ENCODE results near the gene TNFSF15.

Gene TNFSF15

DNA sequence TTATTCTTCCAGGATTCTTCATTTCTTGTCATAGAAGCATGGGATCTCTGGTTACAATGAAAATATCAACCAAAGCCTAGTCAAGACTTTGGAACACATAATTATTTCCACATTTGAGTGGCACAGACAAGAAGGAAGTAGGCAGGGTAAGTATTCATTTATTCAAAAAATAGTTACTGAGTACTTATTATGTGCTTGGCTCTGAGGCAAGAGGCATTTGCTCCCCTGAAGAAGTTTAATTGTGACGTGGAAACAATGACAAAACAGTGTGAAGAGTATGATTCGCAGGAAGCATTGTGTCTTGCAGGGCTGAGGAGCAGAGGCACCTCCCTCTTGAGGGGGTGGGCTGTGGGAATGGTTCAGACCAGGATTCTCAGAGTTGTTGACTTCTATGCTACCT lies 45.0 kb upstream of the TNFSF15 start:
- H3K4me3 ChIP-seq (replicated peaks; ENCODE audit: low read depth, low read length) = no peak overlapping the region
- peak; percentile 36 for DNase-seq (ENCODE audit: low read depth)
- TF ChIP-seq, protein P1, sequence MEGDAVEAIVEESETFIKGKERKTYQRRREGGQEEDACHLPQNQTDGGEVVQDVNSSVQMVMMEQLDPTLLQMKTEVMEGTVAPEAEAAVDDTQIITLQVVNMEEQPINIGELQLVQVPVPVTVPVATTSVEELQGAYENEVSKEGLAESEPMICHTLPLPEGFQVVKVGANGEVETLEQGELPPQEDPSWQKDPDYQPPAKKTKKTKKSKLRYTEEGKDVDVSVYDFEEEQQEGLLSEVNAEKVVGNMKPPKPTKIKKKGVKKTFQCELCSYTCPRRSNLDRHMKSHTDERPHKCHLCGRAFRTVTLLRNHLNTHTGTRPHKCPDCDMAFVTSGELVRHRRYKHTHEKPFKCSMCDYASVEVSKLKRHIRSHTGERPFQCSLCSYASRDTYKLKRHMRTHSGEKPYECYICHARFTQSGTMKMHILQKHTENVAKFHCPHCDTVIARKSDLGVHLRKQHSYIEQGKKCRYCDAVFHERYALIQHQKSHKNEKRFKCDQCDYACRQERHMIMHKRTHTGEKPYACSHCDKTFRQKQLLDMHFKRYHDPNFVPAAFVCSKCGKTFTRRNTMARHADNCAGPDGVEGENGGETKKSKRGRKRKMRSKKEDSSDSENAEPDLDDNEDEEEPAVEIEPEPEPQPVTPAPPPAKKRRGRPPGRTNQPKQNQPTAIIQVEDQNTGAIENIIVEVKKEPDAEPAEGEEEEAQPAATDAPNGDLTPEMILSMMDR (IDR thresholded peaks at IDR 0.05; ENCODE audit: low read length, missing control alignments) = no peak

DNA sequence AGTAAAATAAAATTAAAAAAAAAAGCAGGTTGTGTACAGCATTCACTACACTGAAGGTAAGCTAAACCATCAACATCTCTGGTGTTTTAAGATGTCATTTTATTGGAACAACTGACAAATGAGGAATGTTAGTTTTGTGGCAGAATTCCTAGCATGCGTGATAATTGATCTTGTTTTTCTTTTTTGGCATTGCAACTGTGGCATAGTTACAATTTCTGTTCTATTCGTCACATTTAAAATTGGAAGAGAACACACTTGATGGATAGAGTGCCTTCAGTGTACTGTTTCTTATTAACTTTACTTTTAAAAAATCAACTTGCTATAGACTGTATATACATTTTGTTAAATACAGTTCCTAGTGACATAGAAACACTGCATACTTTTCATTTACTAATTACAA lies 43.6 kb upstream of the TNFSF15 start:
- no peak overlapping the region for H3K4me3 ChIP-seq (replicated peaks; ENCODE audit: low read depth, low read length)
- DNase-seq (ENCODE audit: low read depth) = no peak
- TF ChIP-seq, protein P1 (IDR thresholded peaks at IDR 0.05; ENCODE audit: low read length, missing control alignments) = no peak

DNA sequence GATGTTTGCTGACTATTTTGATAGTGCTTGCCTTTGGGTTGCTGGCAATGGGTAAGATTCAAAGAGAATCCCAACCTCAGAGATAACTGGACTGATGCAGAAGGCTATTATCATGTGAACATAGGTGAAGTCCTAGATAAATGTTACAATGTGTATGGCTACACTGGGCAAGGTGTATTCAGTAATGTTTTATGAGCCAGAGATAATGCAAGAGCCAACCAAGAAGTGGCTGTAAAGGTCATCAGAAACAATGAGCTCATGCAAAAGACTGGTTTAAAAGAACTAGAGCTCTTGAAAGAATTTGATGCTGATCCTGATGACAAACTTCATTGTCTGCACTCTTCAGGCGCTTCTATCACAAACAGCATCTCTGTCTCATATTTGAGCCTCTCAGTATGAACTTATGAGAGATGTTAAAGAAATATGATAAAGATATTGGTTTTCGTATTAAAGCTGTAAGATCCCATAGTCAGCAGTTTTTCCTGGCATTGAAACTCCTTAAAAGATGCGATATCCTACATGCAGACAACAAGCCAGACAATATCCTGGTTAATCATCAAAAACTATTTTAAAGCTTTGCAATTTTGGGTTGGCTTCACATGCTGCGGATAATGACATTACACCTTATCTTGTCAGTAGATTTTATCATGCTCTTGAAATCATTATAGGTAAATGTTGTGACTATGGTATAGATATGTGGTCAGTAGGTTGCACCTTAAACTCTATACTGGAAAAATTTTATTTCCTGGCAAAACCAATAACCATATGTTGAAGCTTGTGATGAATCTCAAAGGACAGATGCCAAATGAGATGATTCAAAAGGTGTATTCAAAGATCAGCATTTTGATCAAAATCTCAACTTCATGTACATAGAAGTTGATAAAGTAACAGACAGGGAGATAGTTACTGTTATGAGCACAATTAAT lies 41.9 kb upstream of the TNFSF15 start:
- TF ChIP-seq, protein P1 (IDR thresholded peaks at IDR 0.05; ENCODE audit: low read length, missing control alignments) = no peak
- H3K4me3 ChIP-seq (replicated peaks; ENCODE audit: low read depth, low read length) = no peak overlapping the region
- no peak for DNase-seq (ENCODE audit: low read depth)

DNA sequence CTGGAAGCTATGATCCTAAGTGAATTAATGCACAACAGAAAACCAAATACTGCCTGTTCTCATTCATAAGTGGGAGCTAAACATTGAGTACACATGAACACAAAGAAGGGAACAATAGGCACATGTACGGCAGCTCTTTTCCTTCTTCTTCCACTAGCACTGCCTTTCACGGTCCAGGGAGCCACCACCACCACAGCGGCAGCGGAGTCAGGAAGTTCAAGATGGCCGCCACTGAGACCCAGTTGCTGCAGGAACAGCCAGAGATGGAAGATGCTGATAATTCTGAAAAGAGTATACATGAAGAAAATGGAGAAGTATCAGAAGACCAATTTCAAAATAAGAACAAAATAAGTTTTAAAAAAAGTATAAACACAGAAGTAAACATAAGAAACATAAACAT lies 39.5 kb upstream of the TNFSF15 start:
- TF ChIP-seq, protein P1 (IDR thresholded peaks at IDR 0.05; ENCODE audit: low read length, missing control alignments) = no peak
- no peak overlapping the region for H3K4me3 ChIP-seq (replicated peaks; ENCODE audit: low read depth, low read length)
- no peak for DNase-seq (ENCODE audit: low read depth)

DNA sequence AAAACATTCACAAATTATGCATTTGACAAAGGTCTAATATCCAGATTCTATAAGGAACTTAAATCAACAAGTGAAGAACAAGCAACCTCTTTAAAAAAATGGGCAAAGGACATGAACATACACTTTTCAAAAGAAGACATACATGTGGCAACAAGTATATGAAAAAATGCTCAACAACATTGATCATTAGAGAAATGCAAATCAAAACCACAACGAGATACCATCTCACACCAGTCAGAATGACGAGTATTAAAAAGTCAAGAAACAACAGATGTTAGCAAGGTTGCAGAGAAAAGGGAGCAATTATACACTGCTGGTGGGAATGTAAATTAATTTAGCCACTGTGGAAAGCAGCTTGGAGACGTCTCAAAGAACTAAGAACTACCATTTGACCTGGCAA lies 38.9 kb upstream of the TNFSF15 start:
- no peak overlapping the region for H3K4me3 ChIP-seq (replicated peaks; ENCODE audit: low read depth, low read length)
- TF ChIP-seq, protein P1 (IDR thresholded peaks at IDR 0.05; ENCODE audit: low read length, missing control alignments) = no peak
- no peak for DNase-seq (ENCODE audit: low read depth)

DNA sequence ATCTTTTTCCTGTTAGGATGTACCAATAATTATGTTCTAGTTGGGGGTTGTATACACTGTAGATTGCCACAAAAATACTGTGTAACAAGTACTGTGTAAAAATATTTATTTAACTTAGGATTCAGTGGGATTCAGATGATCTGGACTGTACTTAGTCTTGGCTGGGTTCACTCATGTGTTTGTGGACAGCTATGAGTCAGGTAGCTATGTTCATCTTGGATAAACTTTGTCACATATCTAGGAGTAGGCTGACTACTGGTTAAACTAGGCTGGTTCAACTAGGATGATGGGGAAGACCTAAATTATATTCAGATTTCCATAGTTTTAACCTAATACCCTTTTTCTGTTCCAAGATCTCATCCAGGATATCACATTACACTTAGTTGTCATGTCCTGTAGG lies 32.1 kb upstream of the TNFSF15 start:
- no peak overlapping the region for H3K4me3 ChIP-seq (replicated peaks; ENCODE audit: low read depth, low read length)
- DNase-seq (ENCODE audit: low read depth) = no peak
- TF ChIP-seq, protein P1 (IDR thresholded peaks at IDR 0.05; ENCODE audit: low read length, missing control alignments) = no peak

DNA sequence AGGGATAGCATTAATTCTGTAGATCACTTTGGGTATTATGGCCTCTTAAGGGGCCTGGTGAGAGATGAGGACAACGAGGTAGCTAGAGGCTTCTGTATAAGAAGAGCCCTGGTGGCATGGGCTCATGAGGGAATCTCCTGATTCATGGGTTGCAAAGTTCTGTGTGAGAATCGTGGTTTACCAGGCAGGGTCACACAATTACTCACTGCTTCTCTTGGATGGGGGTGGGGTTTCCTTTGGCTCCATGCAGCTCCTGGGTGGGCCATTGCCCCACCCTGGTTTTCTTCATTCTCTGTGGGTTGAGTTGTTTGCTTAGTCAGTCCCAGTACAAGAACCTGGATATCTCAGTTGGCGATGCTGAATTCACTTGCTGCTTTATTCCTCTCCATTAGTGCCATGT lies 30.9 kb upstream of the TNFSF15 start:
- TF ChIP-seq, protein P1 (IDR thresholded peaks at IDR 0.05; ENCODE audit: low read length, missing control alignments) = no peak
- H3K4me3 ChIP-seq (replicated peaks; ENCODE audit: low read depth, low read length) = no peak overlapping the region
- no peak for DNase-seq (ENCODE audit: low read depth)

Measured in fibroblast of pulmonary artery (primary cell).